Hepatic stellate cell (primary cell): ENCODE results near the gene NME3.

Experiments used
- DNase-seq: peaks from one replicate; pipeline ENCODE4 v3.0.0; 2011; ENCODE audit warnings: low spot score

Gene NME3

GRCh38 chr16:1724491-1724890 is 46.9 kb downstream of the NME3 start:
- no peak for DNase-seq

GRCh38 chr16:1723450-1724147 is 47.7 kb downstream of the NME3 start:
- DNase-seq = peak; percentile 45

GRCh38 chr16:1721372-1721771 is 50.0 kb downstream of the NME3 start:
- no peak for DNase-seq
